Upper lobe of left lung (tissue), 6 donors: ENCODE measurements around the gene SNX7. TPM values are rescaled to one million over a fixed set of nuclear protein-coding genes. Genes with fewer than 3 reads are reported as not detected.

ENCODE experiments used
- ATAC-seq, 2 donors: fragments of 200-7000 bp; cut with Tn5 transposase; one replicate each; pipeline ENCODE4 v1.9.1; 2022; ENCODE audit warnings: mild to moderate bottlenecking in 2 of 2, moderate library complexity in 2 of 2; ENCODE audit not compliant: low FRiP score in 2 of 2
- DNase-seq, 2 donors: peaks; one replicate each; pipeline ENCODE4 v3.0.0-alpha.2; 2019 to 2020
- H3K27ac ChIP-seq, 4 donors: fragments of 200-600 bp; sonication (generic); one replicate each; pipeline ENCODE4 v1.5.1; 2016 to 2019
- H3K27me3 ChIP-seq, 4 donors: fragments of 200-600 bp; sonication (generic); one replicate each; pipeline ENCODE4 v1.5.1; 2017 to 2019
- H3K36me3 ChIP-seq, 4 donors: fragments of 200-600 bp; sonication (generic); one replicate each; pipeline ENCODE4 v1.5.1; 2016 to 2019
- H3K4me1 ChIP-seq, 4 donors: fragments of 200-600 bp; sonication (generic); one replicate each; pipeline ENCODE4 v1.5.1; 2018 to 2019
- H3K4me3 ChIP-seq, 4 donors: fragments of 200-600 bp; sonication (generic); one replicate each; pipeline ENCODE4 v1.5.1; 2017 to 2019; ENCODE audit warnings: mild to moderate bottlenecking in 2 of 4, moderate library complexity in 1 of 4
- H3K9me3 ChIP-seq, 4 donors: fragments of 200-600 bp; sonication (generic); one replicate each; pipeline ENCODE4 v1.5.1; 2018 to 2019
- EP300 ChIP-seq, 4 donors: sonication (generic); formaldehyde crosslinking; IDR thresholded peaks; one replicate each; pipeline ENCODE4 v1.5.1; 2017; ENCODE audit warnings: antibody characterized with exemption in 4 of 4, control low read depth in 2 of 4
- POLR2A ChIP-seq, 4 donors: fragments of 450-650 bp; IDR thresholded peaks; one replicate each; pipeline ENCODE4 v1.5.1; 2016 to 2017; ENCODE audit warnings: antibody characterized with exemption in 4 of 4, mild to moderate bottlenecking in 2 of 4
- POLR2AphosphoS5 ChIP-seq, 2 donors: sonication (generic); formaldehyde crosslinking; IDR thresholded peaks; one replicate each; pipeline ENCODE4 v1.5.1; 2017; ENCODE audit warnings: antibody characterized with exemption in 2 of 2
- WGBS, 2 donors: methylation state at CpG; one replicate each; pipeline ENCODE4 v1.1.5; 2017 to 2018; 5-methylcytosine and 5-hydroxymethylcytosine counted together
- total RNA-seq, 6 donors: library from RNA; depleted of rRNA in 4 of 6; stranded (reverse); fragments of >200 nt in 4 of 6; gene quantifications; one replicate each; pipeline versions ENCODE4 v1.1.0 to v1.2.1, GENCODE V29; 2016 to 2021
- TF ChIP-seq, protein P1 (sequence below), 6 experiments: fragments of 450-650 bp in 4 of 6; fragments of 200-600 bp in 2 of 6; sonication (generic) in 2 of 6; IDR thresholded peaks; one replicate each; pipeline ENCODE4 v1.5.1; 2016 to 2019; ENCODE audit warnings: antibody characterized with exemption in 6 of 6
- donor health status: DM: no; HTN: no; CAD: no; lungs with moderate emphysema.
- donor health status: DM: no; HTN: yes; CAD: no; lungs with severe emphysema.

SNX7 gene
- total RNA-seq, 6 donors from 2014 or later, result 7.3 to 50.8 (median 15.7) TPM

DNA sequence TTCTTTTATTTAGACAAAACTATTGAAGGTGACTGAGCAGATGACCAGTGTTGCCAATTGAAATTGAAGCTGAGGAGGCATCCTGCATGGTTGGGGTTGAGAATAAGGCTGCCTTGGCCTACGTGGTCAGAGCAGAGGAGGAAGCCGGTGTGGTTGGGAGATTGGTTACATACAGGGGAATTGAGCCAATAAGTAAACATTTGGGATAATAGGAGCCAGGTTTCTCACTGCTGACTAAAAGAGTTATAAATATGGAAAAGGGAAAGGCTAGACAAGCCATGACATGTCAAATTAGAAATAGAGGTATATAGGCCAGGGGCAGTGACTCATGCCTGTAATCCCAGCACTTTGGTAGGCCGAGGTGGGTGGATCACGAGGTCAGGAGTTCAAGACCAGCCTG, 15.8 kb downstream of the SNX7 start:
- Histone ChIP-seq H3K4me3 (no peak overlapping the region), H3K27ac (no peak overlapping the region), H3K9me3 (no peaks in the 10 kb centered on the region), H3K27me3 (no peaks in the 10 kb centered on the region), H3K36me3 (no peaks in the 10 kb centered on the region), H3K4me1 (no peaks in the 10 kb centered on the region)
- DNase-seq, result no peak
- 69 to 70% methylated on average over 4 of the region's 4 CpGs for WGBS, 2 donors
- no peak for ATAC-seq
- TF ChIP-seq EP300 (IDR thresholded peaks at IDR 0.05), result no peak
- TF ChIP-seq POLR2AphosphoS5 (IDR thresholded peaks at IDR 0.05), result no peak
- no peak for TF ChIP-seq POLR2A (IDR thresholded peaks at IDR 0.05)
- TF ChIP-seq, protein P1, sequence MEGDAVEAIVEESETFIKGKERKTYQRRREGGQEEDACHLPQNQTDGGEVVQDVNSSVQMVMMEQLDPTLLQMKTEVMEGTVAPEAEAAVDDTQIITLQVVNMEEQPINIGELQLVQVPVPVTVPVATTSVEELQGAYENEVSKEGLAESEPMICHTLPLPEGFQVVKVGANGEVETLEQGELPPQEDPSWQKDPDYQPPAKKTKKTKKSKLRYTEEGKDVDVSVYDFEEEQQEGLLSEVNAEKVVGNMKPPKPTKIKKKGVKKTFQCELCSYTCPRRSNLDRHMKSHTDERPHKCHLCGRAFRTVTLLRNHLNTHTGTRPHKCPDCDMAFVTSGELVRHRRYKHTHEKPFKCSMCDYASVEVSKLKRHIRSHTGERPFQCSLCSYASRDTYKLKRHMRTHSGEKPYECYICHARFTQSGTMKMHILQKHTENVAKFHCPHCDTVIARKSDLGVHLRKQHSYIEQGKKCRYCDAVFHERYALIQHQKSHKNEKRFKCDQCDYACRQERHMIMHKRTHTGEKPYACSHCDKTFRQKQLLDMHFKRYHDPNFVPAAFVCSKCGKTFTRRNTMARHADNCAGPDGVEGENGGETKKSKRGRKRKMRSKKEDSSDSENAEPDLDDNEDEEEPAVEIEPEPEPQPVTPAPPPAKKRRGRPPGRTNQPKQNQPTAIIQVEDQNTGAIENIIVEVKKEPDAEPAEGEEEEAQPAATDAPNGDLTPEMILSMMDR (IDR thresholded peaks at IDR 0.05), result no peak

DNA sequence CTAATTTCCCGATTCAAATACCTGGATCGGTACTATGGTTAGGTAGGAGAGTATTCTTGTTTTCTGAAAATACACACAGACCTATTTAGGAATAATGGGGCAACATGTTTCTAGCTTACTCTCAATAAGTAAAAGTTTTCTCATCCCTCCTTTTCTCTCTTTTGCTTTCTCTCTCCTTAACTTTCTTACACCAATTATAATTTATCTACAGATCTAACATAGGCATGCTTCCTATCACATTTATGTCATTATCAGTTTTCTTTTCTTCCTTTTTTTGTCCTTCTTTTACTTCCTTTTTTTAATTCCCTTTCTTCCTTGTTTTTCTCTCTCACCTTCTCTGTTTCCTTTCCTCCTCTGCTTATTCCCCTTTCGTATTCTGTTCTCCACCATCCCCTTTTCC, 20.3 kb downstream of the SNX7 start:
- no peak for TF ChIP-seq EP300 (IDR thresholded peaks at IDR 0.05)
- no peak for TF ChIP-seq POLR2A (IDR thresholded peaks at IDR 0.05)
- TF ChIP-seq, protein P1 (IDR thresholded peaks at IDR 0.05), result no peak
- no peak for TF ChIP-seq POLR2AphosphoS5 (IDR thresholded peaks at IDR 0.05)
- no peaks in the 10 kb centered on the region for H3K4me1 ChIP-seq
- 93 to 95% methylated on average over 3 of the region's 3 CpGs for WGBS, 2 donors
- DNase-seq (no peak), ATAC-seq (no peak)
- H3K27ac ChIP-seq, result no peak overlapping the region
- peaks cover 0 to 14% (median 0%) of the 10 kb centered on the region in 4 donors for H3K36me3 ChIP-seq
- no peaks in the 10 kb centered on the region for H3K27me3 ChIP-seq
- no peak overlapping the region for H3K4me3 ChIP-seq
- H3K9me3 ChIP-seq, result no peaks in the 10 kb centered on the region

DNA sequence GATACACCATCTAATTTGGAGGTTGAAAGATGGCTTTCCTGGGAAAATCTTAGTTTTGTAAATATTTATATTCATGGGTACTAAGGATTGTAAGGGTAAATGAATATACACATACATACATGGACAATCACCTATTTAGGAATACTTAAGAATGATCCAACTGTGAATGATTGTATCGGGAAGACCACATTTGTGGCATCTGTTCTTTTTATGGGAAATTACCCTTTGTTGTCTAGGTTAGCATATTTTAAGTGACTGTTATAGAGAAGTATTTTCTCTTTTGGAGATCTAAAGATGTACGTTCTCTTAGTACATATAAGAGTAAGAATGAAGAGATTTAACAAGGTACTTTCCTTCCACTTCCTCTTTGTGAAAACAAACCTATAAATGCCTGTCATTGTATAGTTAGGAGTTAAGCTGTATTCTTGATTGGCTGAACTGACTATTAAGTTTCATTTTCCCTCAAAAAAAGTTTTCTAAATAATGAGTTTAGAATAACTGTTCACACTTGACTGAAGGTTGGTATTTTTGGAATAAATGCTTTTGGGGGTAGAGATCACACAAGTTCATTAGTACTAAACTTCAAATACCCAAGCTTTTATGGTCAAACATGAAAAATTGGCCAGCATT, 26.7 kb downstream of the SNX7 start:
- ATAC-seq, result no peak
- WGBS, 2 donors, result 92 to 97% methylated on average over 2 of the region's 2 CpGs

DNA sequence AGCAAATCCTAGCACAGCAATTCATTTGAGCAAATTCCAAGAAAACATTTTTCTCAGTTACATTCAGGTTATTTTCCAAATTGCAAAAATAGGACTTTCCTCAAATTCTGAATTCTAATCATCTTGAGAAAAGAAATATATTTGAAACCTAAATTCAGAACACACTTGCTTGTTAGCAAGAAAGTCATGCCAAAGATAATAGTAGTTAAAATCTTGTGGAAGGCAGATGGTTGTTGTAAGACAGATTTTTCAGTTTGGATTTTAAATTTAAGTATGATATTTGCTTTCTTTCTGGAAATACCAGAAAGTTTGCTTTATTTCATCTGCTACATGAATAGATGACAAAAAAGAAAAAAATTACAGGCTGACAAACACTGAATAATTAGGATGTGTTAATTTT, 29.1 kb downstream of the SNX7 start:
- peaks cover 0 to 12% (median 0%) of the 10 kb centered on the region in 4 donors for H3K36me3 ChIP-seq
- ATAC-seq (no peak), DNase-seq (no peak)
- TF ChIP-seq, protein P1 (IDR thresholded peaks at IDR 0.05), result no peak
- TF ChIP-seq POLR2AphosphoS5 (IDR thresholded peaks at IDR 0.05), result no peak
- TF ChIP-seq POLR2A (IDR thresholded peaks at IDR 0.05), result no peak
- no peak for TF ChIP-seq EP300 (IDR thresholded peaks at IDR 0.05)
- H3K9me3 ChIP-seq, result no peaks in the 10 kb centered on the region
- H3K4me1 ChIP-seq, result no peaks in the 10 kb centered on the region
- H3K27me3 ChIP-seq, result no peaks in the 10 kb centered on the region
- H3K27ac ChIP-seq, result no peak overlapping the region
- no peak overlapping the region for H3K4me3 ChIP-seq

More for the DNA sequence above, 26.7 kb downstream of the SNX7 start:
- H3K27ac ChIP-seq, result no peak overlapping the region
- no peak for DNase-seq
- H3K4me1 ChIP-seq, result no peaks in the 10 kb centered on the region
- TF ChIP-seq, protein P1 (IDR thresholded peaks at IDR 0.05), result no peak
- H3K9me3 ChIP-seq, result no peaks in the 10 kb centered on the region
- H3K36me3 ChIP-seq, result peaks cover 0 to 17% (median 0%) of the 10 kb centered on the region in 4 donors
- no peaks in the 10 kb centered on the region for H3K27me3 ChIP-seq
- no peak overlapping the region for H3K4me3 ChIP-seq

DNA sequence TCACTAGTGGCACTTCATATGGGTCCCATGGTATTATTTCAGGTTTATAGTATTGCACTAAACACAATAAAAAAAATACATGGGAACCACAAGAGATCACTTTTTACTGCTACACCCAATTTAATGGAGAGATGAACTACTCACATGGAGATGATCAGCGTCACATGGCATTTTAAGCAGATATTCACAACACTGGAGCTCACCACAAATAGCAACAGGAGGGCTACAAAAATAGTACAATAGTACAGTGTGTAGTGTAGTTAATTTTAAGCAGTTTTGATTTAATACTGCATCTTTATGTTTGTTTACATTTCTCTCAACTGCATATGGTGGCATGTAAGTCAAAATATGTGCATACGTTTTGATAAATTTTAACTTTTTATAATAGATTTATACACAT, 31.0 kb downstream of the SNX7 start:
- no peaks in the 10 kb centered on the region for H3K36me3 ChIP-seq
- ATAC-seq (no peak), DNase-seq (no peak)
- no peaks in the 10 kb centered on the region for H3K4me1 ChIP-seq
- no peaks in the 10 kb centered on the region for H3K27me3 ChIP-seq
- TF ChIP-seq, protein P1 (IDR thresholded peaks at IDR 0.05), result no peak
- no peak for TF ChIP-seq EP300 (IDR thresholded peaks at IDR 0.05)
- TF ChIP-seq POLR2AphosphoS5 (IDR thresholded peaks at IDR 0.05), result no peak
- TF ChIP-seq POLR2A (IDR thresholded peaks at IDR 0.05), result no peak
- H3K9me3 ChIP-seq, result no peaks in the 10 kb centered on the region
- no peak overlapping the region for H3K27ac ChIP-seq
- H3K4me3 ChIP-seq, result no peak overlapping the region
- 90 to 94% methylated on average over 2 of the region's 2 CpGs for WGBS, 2 donors
